Esophagus squamous epithelium (tissue), 4 donors: ENCODE measurements around the gene AGBL2.

Experiments used
- POLR2A ChIP-seq, 4 donors: fragments of 450-650 bp; IDR thresholded peaks; one replicate each; pipeline ENCODE4 v1.6.1; 2017; ENCODE audit warnings: antibody characterized with exemption in 4 of 4, mild to moderate bottlenecking in 4 of 4, moderate library complexity in 3 of 4
- TF ChIP-seq, protein P1 (sequence below), 6 experiments: fragments of 450-650 bp in 4 of 6; fragments of 200-600 bp in 2 of 6; sonication (generic) in 2 of 6; IDR thresholded peaks; one replicate each; pipeline ENCODE4 v1.5.1; 2016 to 2019; ENCODE audit warnings: antibody characterized with exemption in 6 of 6, mild to moderate bottlenecking in 4 of 6, moderate library complexity in 4 of 6

DNA sequence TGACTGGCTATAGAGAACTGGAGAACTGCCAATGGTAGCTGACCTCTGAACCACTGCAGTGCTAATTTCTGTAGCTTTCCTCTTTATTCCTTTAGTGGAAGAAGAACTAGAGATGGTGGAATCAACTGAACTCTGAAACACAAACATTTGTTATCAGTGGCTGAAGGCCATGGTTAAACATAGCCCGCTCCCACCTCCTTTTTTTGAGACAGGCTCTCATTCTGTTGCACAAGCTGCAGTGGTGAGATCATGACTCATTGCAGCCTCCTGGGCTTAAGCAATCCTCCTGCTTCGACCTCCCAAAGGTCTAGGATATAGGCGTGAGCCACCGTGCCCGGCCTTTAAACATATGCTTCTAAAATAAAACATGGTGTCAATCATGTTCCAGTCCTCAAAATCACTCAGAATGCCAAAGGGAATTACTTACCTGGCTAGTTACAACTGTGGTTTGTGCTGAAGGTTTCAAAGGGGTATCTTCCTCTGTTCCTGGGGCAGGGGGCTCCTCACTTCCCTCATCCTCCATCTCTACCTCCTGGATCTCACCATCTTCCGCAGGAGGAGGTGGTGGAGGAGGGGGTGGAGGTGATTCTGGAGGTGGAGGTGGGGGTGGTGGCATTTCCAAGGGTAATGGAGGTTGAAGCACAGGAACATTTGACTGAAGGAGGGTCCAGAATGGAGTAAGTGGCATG lies 9.0 kb upstream of the AGBL2 start:
- TF ChIP-seq, protein P1, sequence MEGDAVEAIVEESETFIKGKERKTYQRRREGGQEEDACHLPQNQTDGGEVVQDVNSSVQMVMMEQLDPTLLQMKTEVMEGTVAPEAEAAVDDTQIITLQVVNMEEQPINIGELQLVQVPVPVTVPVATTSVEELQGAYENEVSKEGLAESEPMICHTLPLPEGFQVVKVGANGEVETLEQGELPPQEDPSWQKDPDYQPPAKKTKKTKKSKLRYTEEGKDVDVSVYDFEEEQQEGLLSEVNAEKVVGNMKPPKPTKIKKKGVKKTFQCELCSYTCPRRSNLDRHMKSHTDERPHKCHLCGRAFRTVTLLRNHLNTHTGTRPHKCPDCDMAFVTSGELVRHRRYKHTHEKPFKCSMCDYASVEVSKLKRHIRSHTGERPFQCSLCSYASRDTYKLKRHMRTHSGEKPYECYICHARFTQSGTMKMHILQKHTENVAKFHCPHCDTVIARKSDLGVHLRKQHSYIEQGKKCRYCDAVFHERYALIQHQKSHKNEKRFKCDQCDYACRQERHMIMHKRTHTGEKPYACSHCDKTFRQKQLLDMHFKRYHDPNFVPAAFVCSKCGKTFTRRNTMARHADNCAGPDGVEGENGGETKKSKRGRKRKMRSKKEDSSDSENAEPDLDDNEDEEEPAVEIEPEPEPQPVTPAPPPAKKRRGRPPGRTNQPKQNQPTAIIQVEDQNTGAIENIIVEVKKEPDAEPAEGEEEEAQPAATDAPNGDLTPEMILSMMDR (IDR thresholded peaks at IDR 0.05), result no peak
- no peak for TF ChIP-seq POLR2A (IDR thresholded peaks at IDR 0.05)
